Measurements from ENCODE around the gene XPC. TPM values are rescaled to one million over a fixed set of nuclear protein-coding genes. Genes with fewer than 3 reads are reported as not detected.
A peak's percentile ranks its signal among the peaks of the same experiment; 100 is the strongest.

XPC gene
- total RNA-seq, 4 donors from 2014 or later = 27.6 to 73.0 (median 34.4) TPM

DNA sequence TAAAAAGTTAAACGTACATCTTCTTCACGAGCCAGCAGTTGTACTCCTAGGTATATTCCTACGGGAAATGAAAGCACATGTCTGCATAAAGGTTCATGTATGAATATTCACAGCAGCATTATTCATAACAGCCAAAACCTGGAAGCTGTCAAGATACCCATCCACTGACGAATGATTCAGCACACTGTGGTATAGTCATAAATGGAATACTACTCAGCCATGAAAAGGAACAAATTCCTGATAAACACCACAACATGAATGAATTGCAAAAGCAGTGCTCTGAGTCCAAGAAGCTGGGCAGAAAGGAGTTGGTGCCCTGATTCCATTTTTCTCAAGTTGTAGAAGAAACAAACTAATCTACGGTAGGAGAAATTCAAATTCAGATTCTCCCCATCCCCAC lies 49.7 kb downstream of the XPC start:
- Histone ChIP-seq H3K36me3 (peaks cover 0 to 61% of the 10 kb centered on the region in 2 donors), H3K27me3 (no peaks in the 10 kb centered on the region), H3K4me1 (peaks cover 8 to 33% (median 15%) of the 10 kb centered on the region in 3 donors), H3K9me3 (no peaks in the 10 kb centered on the region), H3K4me3 (no peak overlapping the region), H3K27ac (peak overlapping the region in 2 of 4 donors; percentile 96 to 99)
- no peak for ATAC-seq
- 95 to 100% methylated on average over 4 of the region's 5 CpGs for WGBS, 2 donors (ENCODE audit: low coverage in 1 of 2)
- TF ChIP-seq EP300 (IDR thresholded peaks at IDR 0.05) = no peak

DNA sequence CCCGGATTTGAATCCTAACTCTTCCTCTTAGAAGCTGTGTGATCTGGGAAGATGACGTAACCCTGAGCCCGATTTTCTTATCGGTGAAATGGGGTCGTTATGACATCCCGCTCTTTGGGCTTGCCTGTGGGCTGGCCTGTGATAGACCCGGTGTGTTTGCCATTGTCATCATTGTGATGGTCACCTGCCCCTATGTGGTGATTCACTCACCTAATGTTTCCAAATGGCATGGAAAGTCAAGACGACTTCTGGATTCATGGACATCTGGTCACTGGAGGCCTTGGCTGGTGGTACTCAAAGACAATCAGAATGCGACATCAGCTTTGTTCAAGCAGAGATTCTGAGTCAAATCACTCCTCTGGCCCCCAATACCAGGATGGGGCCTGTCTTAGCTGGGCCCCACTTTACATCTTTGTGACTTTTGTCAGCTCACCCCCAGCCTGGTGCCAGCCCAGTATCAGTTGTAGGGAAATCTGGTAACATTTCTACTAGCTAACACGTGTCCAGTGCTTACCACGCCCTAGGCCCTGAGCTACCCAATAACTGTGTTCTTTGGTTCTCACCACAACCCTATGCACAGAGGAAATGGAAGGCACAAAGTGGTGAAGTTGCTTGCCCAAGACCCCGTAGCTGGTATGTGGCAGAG lies 50.8 kb downstream of the XPC start:
- TF ChIP-seq POLR2A (IDR thresholded peaks at IDR 0.05) (no peak), POLR2AphosphoS5 (IDR thresholded peaks at IDR 0.05) (no peak), EP300 (IDR thresholded peaks at IDR 0.05) (no peak)
- TF ChIP-seq, protein P1, sequence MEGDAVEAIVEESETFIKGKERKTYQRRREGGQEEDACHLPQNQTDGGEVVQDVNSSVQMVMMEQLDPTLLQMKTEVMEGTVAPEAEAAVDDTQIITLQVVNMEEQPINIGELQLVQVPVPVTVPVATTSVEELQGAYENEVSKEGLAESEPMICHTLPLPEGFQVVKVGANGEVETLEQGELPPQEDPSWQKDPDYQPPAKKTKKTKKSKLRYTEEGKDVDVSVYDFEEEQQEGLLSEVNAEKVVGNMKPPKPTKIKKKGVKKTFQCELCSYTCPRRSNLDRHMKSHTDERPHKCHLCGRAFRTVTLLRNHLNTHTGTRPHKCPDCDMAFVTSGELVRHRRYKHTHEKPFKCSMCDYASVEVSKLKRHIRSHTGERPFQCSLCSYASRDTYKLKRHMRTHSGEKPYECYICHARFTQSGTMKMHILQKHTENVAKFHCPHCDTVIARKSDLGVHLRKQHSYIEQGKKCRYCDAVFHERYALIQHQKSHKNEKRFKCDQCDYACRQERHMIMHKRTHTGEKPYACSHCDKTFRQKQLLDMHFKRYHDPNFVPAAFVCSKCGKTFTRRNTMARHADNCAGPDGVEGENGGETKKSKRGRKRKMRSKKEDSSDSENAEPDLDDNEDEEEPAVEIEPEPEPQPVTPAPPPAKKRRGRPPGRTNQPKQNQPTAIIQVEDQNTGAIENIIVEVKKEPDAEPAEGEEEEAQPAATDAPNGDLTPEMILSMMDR (IDR thresholded peaks at IDR 0.05) = no peak
- Histone ChIP-seq H3K4me3 (no peak overlapping the region), H3K27me3 (no peaks in the 10 kb centered on the region), H3K4me1 (peaks cover 8 to 43% (median 22%) of the 10 kb centered on the region in 3 donors), H3K36me3 (peaks cover 0 to 50% of the 10 kb centered on the region in 2 donors), H3K9me3 (no peaks in the 10 kb centered on the region), H3K27ac (peak overlapping the region in 3 of 4 donors; percentile 96 to 99 (median 99))
- no peak for ATAC-seq
- WGBS, 2 donors (ENCODE audit: low coverage in 1 of 2) = 85 to 90% methylated on average over 2 to 6 of the region's 12 CpGs

DNA sequence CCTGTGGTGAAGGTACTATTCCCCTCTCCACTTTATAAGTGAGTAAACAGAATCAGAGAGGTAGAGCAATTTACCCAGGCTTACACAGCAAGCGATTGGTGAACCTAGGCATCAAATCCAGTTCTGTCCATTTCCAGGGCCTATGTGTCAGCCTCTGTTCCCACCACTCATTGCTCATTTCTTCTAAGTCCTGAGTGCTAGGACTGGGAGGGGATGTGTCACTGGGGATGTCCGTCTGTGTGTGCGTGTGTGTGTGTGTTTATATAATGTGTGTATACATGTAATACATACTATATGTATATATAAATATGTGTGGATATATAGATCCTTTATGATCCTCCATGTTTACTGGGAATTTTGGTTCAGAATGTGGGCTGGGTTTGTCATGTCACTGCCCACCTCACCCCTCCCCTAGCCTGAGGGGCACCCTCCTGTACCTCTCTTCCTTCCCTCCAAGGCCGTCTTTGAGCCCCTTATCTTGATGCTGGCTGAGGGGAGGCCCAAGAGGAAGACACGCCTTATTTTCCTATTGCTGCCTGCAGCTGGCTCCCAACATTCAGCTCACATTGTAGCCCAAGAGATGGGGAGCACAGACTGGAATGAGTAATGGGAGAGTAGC lies 51.4 kb downstream of the XPC start:
- H3K4me1 ChIP-seq = peaks cover 8 to 50% (median 22%) of the 10 kb centered on the region in 3 donors
- ATAC-seq = no peak
- H3K27me3 ChIP-seq = no peaks in the 10 kb centered on the region
- no peaks in the 10 kb centered on the region for H3K9me3 ChIP-seq
- H3K27ac ChIP-seq = peak overlapping the region in 3 of 4 donors; percentile 96 to 99 (median 99)
- 70 to 100% methylated on average over 1 to 4 of the region's 5 CpGs for WGBS, 2 donors (ENCODE audit: low coverage in 1 of 2)
- H3K36me3 ChIP-seq = peaks cover 0 to 47% of the 10 kb centered on the region in 2 donors
- H3K4me3 ChIP-seq = peak overlapping the region in 1 of 2 donors; percentile 97
- TF ChIP-seq POLR2A (IDR thresholded peaks at IDR 0.05) = no peak
- TF ChIP-seq, protein P1 (IDR thresholded peaks at IDR 0.05) = no peak
- TF ChIP-seq EP300 (IDR thresholded peaks at IDR 0.05) = no peak
- no peak for TF ChIP-seq POLR2AphosphoS5 (IDR thresholded peaks at IDR 0.05)

DNA sequence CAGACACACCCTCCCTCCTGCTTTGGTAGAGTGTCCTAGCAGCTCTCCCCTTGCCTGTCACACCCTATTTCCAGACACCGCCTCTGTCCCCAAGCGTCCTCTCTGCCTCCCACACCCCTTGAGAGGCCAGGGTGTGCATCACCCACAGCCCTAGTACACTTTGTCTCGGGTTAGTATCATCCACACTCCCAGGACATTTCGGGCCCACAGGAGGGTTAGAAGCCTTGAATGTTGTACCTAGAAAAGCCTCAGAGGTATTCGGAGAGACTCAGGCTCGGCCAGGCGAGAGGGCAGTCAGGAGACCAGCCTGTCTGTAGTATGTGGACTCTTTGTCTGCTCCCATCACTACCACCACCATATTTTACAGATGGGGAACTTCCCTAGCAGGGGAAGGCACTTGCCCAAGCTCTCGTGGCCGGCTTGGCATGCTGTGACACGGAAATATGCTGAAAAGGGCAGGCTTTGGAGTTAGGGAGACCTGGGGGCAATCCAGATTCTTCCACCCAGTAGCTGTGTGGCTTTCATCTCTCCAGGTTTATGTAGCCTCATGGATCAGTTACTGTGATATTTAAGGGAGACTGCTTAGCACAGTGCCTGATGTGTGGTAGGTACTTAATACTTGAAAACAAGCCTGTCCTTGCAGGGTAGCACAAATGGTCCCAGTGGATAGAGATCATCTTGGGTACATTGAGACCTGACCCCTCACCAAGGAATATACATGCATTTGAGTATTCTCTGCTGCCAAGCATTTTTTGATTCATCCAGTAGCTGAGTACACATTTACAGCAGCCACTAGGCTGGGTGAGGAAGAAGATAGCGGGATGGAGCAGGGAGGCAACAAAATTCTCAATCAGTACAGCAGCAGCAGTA lies 52.1 kb downstream of the XPC start:
- ATAC-seq = no peak
- H3K4me1 ChIP-seq = peaks cover 8 to 51% (median 22%) of the 10 kb centered on the region in 3 donors
- 37 to 46% methylated on average over 2 to 4 of the region's 11 CpGs for WGBS, 2 donors (ENCODE audit: low coverage in 1 of 2)
- H3K9me3 ChIP-seq = no peaks in the 10 kb centered on the region
- TF ChIP-seq POLR2A (IDR thresholded peaks at IDR 0.05) (no peak), EP300 (IDR thresholded peaks at IDR 0.05) (no peak), POLR2AphosphoS5 (IDR thresholded peaks at IDR 0.05) (no peak)
- TF ChIP-seq, protein P1 (IDR thresholded peaks at IDR 0.05) = no peak
- H3K36me3 ChIP-seq = peaks cover 0 to 46% of the 10 kb centered on the region in 2 donors
- peak overlapping the region; percentile 96 to 99 (median 99) for H3K27ac ChIP-seq
- peak overlapping the region; percentile 97 for H3K4me3 ChIP-seq
- no peaks in the 10 kb centered on the region for H3K27me3 ChIP-seq
